ENCODE measurements around the gene ZNF616.
A peak's percentile ranks its signal among the peaks of the same experiment; 100 is the strongest.
"Not testable (repeated sequence)": the region's sequence is repeated elsewhere in the genome, so short reads cannot be mapped to it uniquely, and the experiment has no call there.

ZNF616 gene

GRCh38 chr19:52102782-52103181, 37.0 kb downstream of the ZNF616 start:
- no peak overlapping the region for H3K4me3 ChIP-seq (ENCODE audit: extremely low read depth, insufficient read depth, low read length, poor library complexity, severe bottlenecking)
- WGBS, 2 experiments (ENCODE audit: insufficient coverage in 2 of 2): no CpG with 5 or more reads among the region's 1 CpG
- H3K36me3 ChIP-seq (ENCODE audit: control insufficient read depth, insufficient read depth, low read length): no peaks in the 10 kb centered on the region
- H3K27ac ChIP-seq (ENCODE audit: low read depth, low read length, severe bottlenecking): no peak overlapping the region
- H3K9me3 ChIP-seq (ENCODE audit: control insufficient read depth, low read length): peaks cover 53% of the 10 kb centered on the region
- no peaks in the 10 kb centered on the region for H3K4me1 ChIP-seq (ENCODE audit: control insufficient read depth, insufficient read depth, low read length, poor library complexity, severe bottlenecking)

- H3K36me3 ChIP-seq (ENCODE audit: control insufficient read depth, insufficient read depth, low read length): no peaks in the 10 kb centered on the region
- H3K9me3 ChIP-seq (ENCODE audit: control insufficient read depth, low read length): peaks cover 52% of the 10 kb centered on the region
- no peak overlapping the region for H3K4me3 ChIP-seq (ENCODE audit: extremely low read depth, insufficient read depth, low read length, poor library complexity, severe bottlenecking)
- 71 to 80% methylated on average over 1 to 2 of the region's 2 CpGs for WGBS, 2 experiments (ENCODE audit: insufficient coverage in 2 of 2)
- H3K4me1 ChIP-seq (ENCODE audit: control insufficient read depth, insufficient read depth, low read length, poor library complexity, severe bottlenecking): no peaks in the 10 kb centered on the region
- no peak overlapping the region for H3K27ac ChIP-seq (ENCODE audit: low read depth, low read length, severe bottlenecking)
Measured at GRCh38 chr19:52101866-52102562, 37.7 kb downstream of the ZNF616 start.

- Histone ChIP-seq H3K36me3 (ENCODE audit: control insufficient read depth, insufficient read depth, low read length) (no peaks in the 10 kb centered on the region), H3K4me1 (ENCODE audit: control insufficient read depth, insufficient read depth, low read length, poor library complexity, severe bottlenecking) (no peaks in the 10 kb centered on the region), H3K27ac (ENCODE audit: low read depth, low read length, severe bottlenecking) (no peak overlapping the region), H3K4me3 (ENCODE audit: extremely low read depth, insufficient read depth, low read length, poor library complexity, severe bottlenecking) (no peak overlapping the region), H3K9me3 (ENCODE audit: control insufficient read depth, low read length) (peaks cover 48% of the 10 kb centered on the region)
- WGBS, 2 experiments (ENCODE audit: insufficient coverage in 2 of 2): no CpG with 5 or more reads among the region's 2 CpGs
Measured at GRCh38 chr19:52099497-52100138, 40.1 kb downstream of the ZNF616 start.

GRCh38 chr19:52096416-52096815, 43.3 kb downstream of the ZNF616 start:
- not testable (repeated sequence) for H3K4me3 ChIP-seq (ENCODE audit: extremely low read depth, insufficient read depth, low read length, poor library complexity, severe bottlenecking); H3K27ac ChIP-seq (ENCODE audit: low read depth, low read length, severe bottlenecking); H3K4me1 ChIP-seq (ENCODE audit: control insufficient read depth, insufficient read depth, low read length, poor library complexity, severe bottlenecking)
- Histone ChIP-seq H3K9me3 (ENCODE audit: control insufficient read depth, low read length) (peaks cover 56% of the 10 kb centered on the region), H3K36me3 (ENCODE audit: control insufficient read depth, insufficient read depth, low read length) (peaks cover 14% of the 10 kb centered on the region)
- WGBS, 2 experiments (ENCODE audit: insufficient coverage in 2 of 2): 95% methylated on average over 3 of the region's 3 CpGs; no CpG with 5 or more reads in 1 of the 2 experiments

GRCh38 chr19:52095172-52096014, 44.3 kb downstream of the ZNF616 start, which contains the start of gene ZNF841:
TSS of gene ZNF841 (minus strand) at chr19:52095765. CDS start at chr19:52084801, 10,964 bp downstream.
- Histone ChIP-seq H3K4me3 (ENCODE audit: extremely low read depth, insufficient read depth, low read length, poor library complexity, severe bottlenecking) (peak within 1 kb of the TSS; percentile 76), H3K9me3 (ENCODE audit: control insufficient read depth, low read length) (peaks cover 61% of the 10 kb centered on the region), H3K27ac (ENCODE audit: low read depth, low read length, severe bottlenecking) (no peak within 1 kb of the TSS), H3K4me1 (ENCODE audit: control insufficient read depth, insufficient read depth, low read length, poor library complexity, severe bottlenecking) (no peaks in the 10 kb centered on the region), H3K36me3 (ENCODE audit: control insufficient read depth, insufficient read depth, low read length) (peaks cover 23% of the 10 kb centered on the region)
- 7 to 9% methylated on average over 52 to 55 of the region's 59 CpGs for WGBS, 2 experiments (ENCODE audit: insufficient coverage in 2 of 2)

GRCh38 chr19:52094526-52095130, 45.1 kb downstream of the ZNF616 start:
- peak overlapping the region; percentile 76 for H3K4me3 ChIP-seq (ENCODE audit: extremely low read depth, insufficient read depth, low read length, poor library complexity, severe bottlenecking)
- 22 to 26% methylated on average over 6 to 7 of the region's 12 CpGs for WGBS, 2 experiments (ENCODE audit: insufficient coverage in 2 of 2)
- peaks cover 61% of the 10 kb centered on the region for H3K9me3 ChIP-seq (ENCODE audit: control insufficient read depth, low read length)
- H3K36me3 ChIP-seq (ENCODE audit: control insufficient read depth, insufficient read depth, low read length): peaks cover 31% of the 10 kb centered on the region
- no peak overlapping the region for H3K27ac ChIP-seq (ENCODE audit: low read depth, low read length, severe bottlenecking)
- no peaks in the 10 kb centered on the region for H3K4me1 ChIP-seq (ENCODE audit: control insufficient read depth, insufficient read depth, low read length, poor library complexity, severe bottlenecking)

GRCh38 chr19:52086481-52086880, 53.3 kb downstream of the ZNF616 start:
- peaks cover 89% of the 10 kb centered on the region for H3K36me3 ChIP-seq (ENCODE audit: control insufficient read depth, insufficient read depth, low read length)
- H3K4me3 ChIP-seq (ENCODE audit: extremely low read depth, insufficient read depth, low read length, poor library complexity, severe bottlenecking): no peak overlapping the region
- H3K27ac ChIP-seq (ENCODE audit: low read depth, low read length, severe bottlenecking): no peak overlapping the region
- peaks cover 42% of the 10 kb centered on the region for H3K9me3 ChIP-seq (ENCODE audit: control insufficient read depth, low read length)
- H3K4me1 ChIP-seq (ENCODE audit: control insufficient read depth, insufficient read depth, low read length, poor library complexity, severe bottlenecking): no peaks in the 10 kb centered on the region

GRCh38 chr19:52070496-52070895, 69.2 kb downstream of the ZNF616 start:
- Histone ChIP-seq H3K4me1 (ENCODE audit: control insufficient read depth, insufficient read depth, low read length, poor library complexity, severe bottlenecking) (no peaks in the 10 kb centered on the region), H3K27ac (ENCODE audit: low read depth, low read length, severe bottlenecking) (no peak overlapping the region), H3K36me3 (ENCODE audit: control insufficient read depth, insufficient read depth, low read length) (peaks cover 85% of the 10 kb centered on the region), H3K4me3 (ENCODE audit: extremely low read depth, insufficient read depth, low read length, poor library complexity, severe bottlenecking) (no peak overlapping the region), H3K9me3 (ENCODE audit: control insufficient read depth, low read length) (peaks cover 67% of the 10 kb centered on the region)
- 84 to 95% methylated on average over 5 of the region's 5 CpGs for WGBS, 2 experiments (ENCODE audit: insufficient coverage in 2 of 2)

GRCh38 chr19:52069653-52070052, 70.1 kb downstream of the ZNF616 start:
- H3K4me1 ChIP-seq (ENCODE audit: control insufficient read depth, insufficient read depth, low read length, poor library complexity, severe bottlenecking): no peaks in the 10 kb centered on the region
- 83% methylated on average over 1 of the region's 2 CpGs for WGBS, 2 experiments (ENCODE audit: insufficient coverage in 2 of 2)
- peaks cover 71% of the 10 kb centered on the region for H3K9me3 ChIP-seq (ENCODE audit: control insufficient read depth, low read length)
- peaks cover 85% of the 10 kb centered on the region for H3K36me3 ChIP-seq (ENCODE audit: control insufficient read depth, insufficient read depth, low read length)
- no peak overlapping the region for H3K27ac ChIP-seq (ENCODE audit: low read depth, low read length, severe bottlenecking)
- H3K4me3 ChIP-seq (ENCODE audit: extremely low read depth, insufficient read depth, low read length, poor library complexity, severe bottlenecking): no peak overlapping the region

- Histone ChIP-seq H3K9me3 (ENCODE audit: control insufficient read depth, low read length) (peaks cover 85% of the 10 kb centered on the region), H3K36me3 (ENCODE audit: control insufficient read depth, insufficient read depth, low read length) (peaks cover 79% of the 10 kb centered on the region), H3K4me1 (ENCODE audit: control insufficient read depth, insufficient read depth, low read length, poor library complexity, severe bottlenecking) (no peaks in the 10 kb centered on the region), H3K27ac (ENCODE audit: low read depth, low read length, severe bottlenecking) (no peak overlapping the region), H3K4me3 (ENCODE audit: extremely low read depth, insufficient read depth, low read length, poor library complexity, severe bottlenecking) (no peak overlapping the region)
- 91 to 100% methylated on average over 1 to 4 of the region's 6 CpGs for WGBS, 2 experiments (ENCODE audit: insufficient coverage in 2 of 2)
Measured at GRCh38 chr19:52066258-52066863, 73.4 kb downstream of the ZNF616 start.
